Testis (tissue), 2 donors: ENCODE data around the gene CELF2.

ENCODE experiments used
- CTCF ChIP-seq, 3 experiments: fragments of 450-650 bp in 2 of 3; fragments of 200-600 bp in 1 of 3; sonication (generic) in 1 of 3; IDR thresholded peaks; one replicate each; pipeline ENCODE4 v1.5.1; 2016 to 2019; ENCODE audit warnings: antibody characterized with exemption in 3 of 3, mild to moderate bottlenecking in 2 of 3, moderate library complexity in 1 of 3
- POLR2A ChIP-seq: fragments of 450-650 bp; IDR thresholded peaks from one replicate; pipeline ENCODE4 v1.6.1; 2017; ENCODE audit warnings: antibody characterized with exemption, mild to moderate bottlenecking, moderate library complexity

GRCh38 chr10:11165591-11166543, 148.2 kb downstream of the CELF2 start:
- TF ChIP-seq CTCF (IDR thresholded peaks at IDR 0.05) (peak; percentile 22 to 34 (median 33)), POLR2A (no peak)
